HepG2 (cell line): ENCODE measurements around the gene C17orf58.

Source experiments
- EZH2 ChIP-seq: conservative IDR thresholded peaks from 2 replicates; pipeline ENCODE4 v1.6.1; 2012; ENCODE audit warnings: mild to moderate bottlenecking, low read depth, low read length, moderate library complexity
- HOXA7 ChIP-seq: sonication (generic); formaldehyde crosslinking; IDR thresholded peaks from 2 replicates; pipeline ENCODE4 v1.8.1; 2022; ENCODE audit warnings: mild to moderate bottlenecking, missing genetic modification reagents, moderate library complexity
- IKZF1 ChIP-seq: fragments of 450-650 bp; IDR thresholded peaks from 2 replicates; pipeline ENCODE4 v1.7.1; 2016
- MAFK ChIP-seq, 2 experiments: IDR thresholded peaks in 1 of 2; conservative IDR thresholded peaks in 1 of 2; 2 replicates each; pipeline ENCODE4 v1.6.1; 2011; ENCODE audit warnings: improper control_type of control experiment in 2 of 2, low read length in 2 of 2
- POLR2A ChIP-seq, 2 experiments: IDR thresholded peaks; 2 replicates each; pipeline ENCODE4 v1.6.1; 2011; ENCODE audit warnings: low read depth in 2 of 2, low read length in 2 of 2, mild to moderate bottlenecking in 1 of 2, moderate library complexity in 1 of 2; ENCODE audit not compliant: insufficient read depth in 1 of 2
- SNAPC2 ChIP-seq: sonication (generic); formaldehyde crosslinking; IDR thresholded peaks from 2 replicates; pipeline ENCODE4 v1.8.1; 2022; ENCODE audit warnings: mild to moderate bottlenecking, missing genetic modification reagents
- TBL1XR1 ChIP-seq: fragments of 150-350 bp; IDR thresholded peaks from 2 replicates; pipeline ENCODE4 v1.6.1; 2014; ENCODE audit warnings: borderline replicate concordance, low read length; ENCODE audit not compliant: partially characterized antibody
- ZKSCAN1 ChIP-seq: fragments of 150-350 bp; IDR thresholded peaks from 2 replicates; pipeline ENCODE4 v1.6.1; 2014; ENCODE audit warnings: low read length
- ZNF12 ChIP-seq: sonication (generic); formaldehyde crosslinking; IDR thresholded peaks from 2 replicates; pipeline ENCODE4 v1.5.0; 2020; ENCODE audit warnings: missing genetic modification reagents
- TF ChIP-seq, protein P1 (sequence below): IDR thresholded peaks from 2 replicates; pipeline ENCODE4 v1.6.1; 2016; ENCODE audit warnings: missing compliant biosample characterization, missing genetic modification reagents, borderline replicate concordance
- TF ChIP-seq, protein P2 (sequence below): sonication (generic); formaldehyde crosslinking; IDR thresholded peaks from 2 replicates; pipeline ENCODE4 v1.4.0; 2020; ENCODE audit warnings: missing genetic modification reagents, borderline replicate concordance
- TF ChIP-seq, protein P3 (sequence below): sonication (generic); formaldehyde crosslinking; IDR thresholded peaks from 2 replicates; pipeline ENCODE4 v1.4.0; 2020; ENCODE audit warnings: mild to moderate bottlenecking, missing genetic modification reagents
- TF ChIP-seq, protein P4 (sequence below): sonication (generic); formaldehyde crosslinking; IDR thresholded peaks from 2 replicates; pipeline ENCODE4 v1.5.0; 2020; ENCODE audit warnings: mild to moderate bottlenecking, missing genetic modification reagents, moderate library complexity

DNA sequence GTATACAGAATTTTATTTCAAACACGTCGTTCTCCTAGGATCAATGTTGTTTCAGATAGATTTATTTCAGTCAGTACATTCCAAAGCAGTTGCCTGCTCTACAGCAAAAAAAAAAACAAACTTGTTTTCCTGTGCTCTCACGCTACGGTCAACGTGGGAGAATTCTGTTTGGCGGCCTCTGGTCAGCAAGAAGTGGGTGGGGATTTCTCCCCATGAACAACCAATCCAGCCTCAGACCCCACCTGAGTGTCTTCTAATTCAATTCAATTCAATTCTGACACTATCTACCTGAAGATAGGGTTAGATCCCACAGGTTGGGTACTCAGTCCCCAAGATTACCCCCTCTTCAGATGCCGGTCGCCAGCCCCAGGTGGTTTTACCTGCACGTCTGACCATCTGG lies 22.1 kb downstream of the C17orf58 start:
- TF ChIP-seq ZNF12 (CRISPR knock-in tag) (no peak), EZH2 (no peak), SNAPC2 (CRISPR knock-in tag) (no peak), POLR2A (IDR thresholded peaks at IDR 0.05; ENCODE audit: insufficient read depth in 1 of 2, low read depth in 2 of 2, low read length in 2 of 2) (no peak), HOXA7 (no peak), TBL1XR1 (no peak), MAFK (conservative IDR thresholded peaks at IDR 0.05 in 1 of 2, IDR thresholded peaks at IDR 0.05 in 1 of 2; ENCODE audit: low read length in 2 of 2) (no peak), ZKSCAN1 (no peak), IKZF1 (no peak)
- TF ChIP-seq, protein P1, sequence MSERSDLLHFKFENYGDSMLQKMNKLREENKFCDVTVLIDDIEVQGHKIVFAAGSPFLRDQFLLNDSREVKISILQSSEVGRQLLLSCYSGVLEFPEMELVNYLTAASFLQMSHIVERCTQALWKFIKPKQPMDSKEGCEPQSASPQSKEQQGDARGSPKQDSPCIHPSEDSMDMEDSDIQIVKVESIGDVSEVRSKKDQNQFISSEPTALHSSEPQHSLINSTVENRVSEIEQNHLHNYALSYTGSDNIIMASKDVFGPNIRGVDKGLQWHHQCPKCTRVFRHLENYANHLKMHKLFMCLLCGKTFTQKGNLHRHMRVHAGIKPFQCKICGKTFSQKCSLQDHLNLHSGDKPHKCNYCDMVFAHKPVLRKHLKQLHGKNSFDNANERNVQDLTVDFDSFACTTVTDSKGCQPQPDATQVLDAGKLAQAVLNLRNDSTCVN (CRISPR knock-in tag): no peak
- TF ChIP-seq, protein P2, sequence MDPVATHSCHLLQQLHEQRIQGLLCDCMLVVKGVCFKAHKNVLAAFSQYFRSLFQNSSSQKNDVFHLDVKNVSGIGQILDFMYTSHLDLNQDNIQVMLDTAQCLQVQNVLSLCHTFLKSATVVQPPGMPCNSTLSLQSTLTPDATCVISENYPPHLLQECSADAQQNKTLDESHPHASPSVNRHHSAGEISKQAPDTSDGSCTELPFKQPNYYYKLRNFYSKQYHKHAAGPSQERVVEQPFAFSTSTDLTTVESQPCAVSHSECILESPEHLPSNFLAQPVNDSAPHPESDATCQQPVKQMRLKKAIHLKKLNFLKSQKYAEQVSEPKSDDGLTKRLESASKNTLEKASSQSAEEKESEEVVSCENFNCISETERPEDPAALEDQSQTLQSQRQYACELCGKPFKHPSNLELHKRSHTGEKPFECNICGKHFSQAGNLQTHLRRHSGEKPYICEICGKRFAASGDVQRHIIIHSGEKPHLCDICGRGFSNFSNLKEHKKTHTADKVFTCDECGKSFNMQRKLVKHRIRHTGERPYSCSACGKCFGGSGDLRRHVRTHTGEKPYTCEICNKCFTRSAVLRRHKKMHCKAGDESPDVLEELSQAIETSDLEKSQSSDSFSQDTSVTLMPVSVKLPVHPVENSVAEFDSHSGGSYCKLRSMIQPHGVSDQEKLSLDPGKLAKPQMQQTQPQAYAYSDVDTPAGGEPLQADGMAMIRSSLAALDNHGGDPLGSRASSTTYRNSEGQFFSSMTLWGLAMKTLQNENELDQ (CRISPR knock-in tag): no peak
- TF ChIP-seq, protein P3, sequence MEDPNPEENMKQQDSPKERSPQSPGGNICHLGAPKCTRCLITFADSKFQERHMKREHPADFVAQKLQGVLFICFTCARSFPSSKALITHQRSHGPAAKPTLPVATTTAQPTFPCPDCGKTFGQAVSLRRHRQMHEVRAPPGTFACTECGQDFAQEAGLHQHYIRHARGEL (CRISPR knock-in tag): no peak
- TF ChIP-seq, protein P4, sequence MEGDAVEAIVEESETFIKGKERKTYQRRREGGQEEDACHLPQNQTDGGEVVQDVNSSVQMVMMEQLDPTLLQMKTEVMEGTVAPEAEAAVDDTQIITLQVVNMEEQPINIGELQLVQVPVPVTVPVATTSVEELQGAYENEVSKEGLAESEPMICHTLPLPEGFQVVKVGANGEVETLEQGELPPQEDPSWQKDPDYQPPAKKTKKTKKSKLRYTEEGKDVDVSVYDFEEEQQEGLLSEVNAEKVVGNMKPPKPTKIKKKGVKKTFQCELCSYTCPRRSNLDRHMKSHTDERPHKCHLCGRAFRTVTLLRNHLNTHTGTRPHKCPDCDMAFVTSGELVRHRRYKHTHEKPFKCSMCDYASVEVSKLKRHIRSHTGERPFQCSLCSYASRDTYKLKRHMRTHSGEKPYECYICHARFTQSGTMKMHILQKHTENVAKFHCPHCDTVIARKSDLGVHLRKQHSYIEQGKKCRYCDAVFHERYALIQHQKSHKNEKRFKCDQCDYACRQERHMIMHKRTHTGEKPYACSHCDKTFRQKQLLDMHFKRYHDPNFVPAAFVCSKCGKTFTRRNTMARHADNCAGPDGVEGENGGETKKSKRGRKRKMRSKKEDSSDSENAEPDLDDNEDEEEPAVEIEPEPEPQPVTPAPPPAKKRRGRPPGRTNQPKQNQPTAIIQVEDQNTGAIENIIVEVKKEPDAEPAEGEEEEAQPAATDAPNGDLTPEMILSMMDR: no peak
